ENCODE measurements around the gene SLC4A1AP. TPM values are rescaled to one million over a fixed set of nuclear protein-coding genes. Genes with fewer than 3 reads are reported as not detected.
A peak's percentile ranks its signal among the peaks of the same experiment; 100 is the strongest.

Gene SLC4A1AP
- total RNA-seq, 1 donor from 2014 or later: 20.9 TPM

DNA sequence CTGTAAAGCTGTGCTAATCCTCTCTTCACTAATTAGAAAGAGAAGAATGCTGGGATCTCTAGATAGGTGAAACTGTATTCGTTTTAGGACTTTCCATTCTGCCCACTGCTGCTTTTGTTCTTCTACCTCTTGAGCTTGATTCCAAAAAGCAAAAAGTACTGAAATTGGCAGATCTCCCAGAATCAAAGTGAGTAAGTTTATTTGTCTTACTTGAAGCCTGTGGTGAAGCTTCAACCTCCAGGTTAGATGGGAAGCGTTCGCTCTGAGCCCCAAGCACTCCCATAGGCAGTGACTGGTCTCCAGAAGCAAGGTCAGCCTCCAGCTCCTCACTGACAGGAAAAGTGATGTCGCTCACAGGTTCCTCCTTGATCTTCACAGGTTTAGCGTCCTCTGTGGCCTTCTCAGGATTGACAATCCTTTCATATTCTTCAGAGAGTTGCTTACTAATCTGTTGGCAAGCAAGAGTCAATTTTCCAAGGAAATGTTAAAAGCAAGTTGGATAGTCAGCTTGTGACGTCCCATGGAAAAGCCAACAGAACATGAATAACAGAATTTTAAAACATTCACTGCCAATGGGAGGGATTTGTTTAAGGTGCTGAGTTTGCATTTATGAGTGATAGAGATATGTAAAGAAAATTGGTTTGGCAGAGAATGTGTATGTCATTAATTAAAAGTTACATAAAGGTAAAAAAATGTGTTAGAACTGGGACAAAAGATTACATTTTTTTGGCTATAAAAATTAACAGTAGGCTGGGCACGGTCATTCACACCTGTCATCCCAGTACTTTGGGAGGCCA, 8.3 kb upstream of the SLC4A1AP start:
- H3K27me3 Mint-ChIP-seq (ENCODE audit: low read depth, unreplicated experiment): no peaks in the 10 kb centered on the region
- peaks cover 23% of the 10 kb centered on the region for H4K20me1 ChIP-seq (ENCODE audit: insufficient read depth, low read length)
- peak overlapping the region; percentile 34 for H3K4me2 ChIP-seq (ENCODE audit: low read length)
- no peak for FAIRE-seq
- no peak overlapping the region for H3K9ac ChIP-seq (ENCODE audit: low read length)
- peaks cover 22% of the 10 kb centered on the region for H3K4me1 Mint-ChIP-seq (ENCODE audit: low read depth, unreplicated experiment)
- no peaks in the 10 kb centered on the region for H3K9me3 Mint-ChIP-seq (ENCODE audit: unreplicated experiment)
- no peak overlapping the region for H3K4me3 Mint-ChIP-seq (ENCODE audit: unreplicated experiment)
- no peaks in the 10 kb centered on the region for H3K27me3 ChIP-seq (ENCODE audit: insufficient read depth, low read length)
- no peak overlapping the region for H3K4me3 ChIP-seq (ENCODE audit: insufficient read depth, low read depth, low read length)
- TF ChIP-seq, protein P1, sequence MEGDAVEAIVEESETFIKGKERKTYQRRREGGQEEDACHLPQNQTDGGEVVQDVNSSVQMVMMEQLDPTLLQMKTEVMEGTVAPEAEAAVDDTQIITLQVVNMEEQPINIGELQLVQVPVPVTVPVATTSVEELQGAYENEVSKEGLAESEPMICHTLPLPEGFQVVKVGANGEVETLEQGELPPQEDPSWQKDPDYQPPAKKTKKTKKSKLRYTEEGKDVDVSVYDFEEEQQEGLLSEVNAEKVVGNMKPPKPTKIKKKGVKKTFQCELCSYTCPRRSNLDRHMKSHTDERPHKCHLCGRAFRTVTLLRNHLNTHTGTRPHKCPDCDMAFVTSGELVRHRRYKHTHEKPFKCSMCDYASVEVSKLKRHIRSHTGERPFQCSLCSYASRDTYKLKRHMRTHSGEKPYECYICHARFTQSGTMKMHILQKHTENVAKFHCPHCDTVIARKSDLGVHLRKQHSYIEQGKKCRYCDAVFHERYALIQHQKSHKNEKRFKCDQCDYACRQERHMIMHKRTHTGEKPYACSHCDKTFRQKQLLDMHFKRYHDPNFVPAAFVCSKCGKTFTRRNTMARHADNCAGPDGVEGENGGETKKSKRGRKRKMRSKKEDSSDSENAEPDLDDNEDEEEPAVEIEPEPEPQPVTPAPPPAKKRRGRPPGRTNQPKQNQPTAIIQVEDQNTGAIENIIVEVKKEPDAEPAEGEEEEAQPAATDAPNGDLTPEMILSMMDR (IDR thresholded peaks at IDR 0.05; ENCODE audit: insufficient read depth, low read depth, low read length): peak; percentile 7
- no peak for TF ChIP-seq EZH2 (IDR thresholded peaks at IDR 0.05; ENCODE audit: insufficient read depth, low read length)
- H3K27ac Mint-ChIP-seq (ENCODE audit: unreplicated experiment): peak overlapping the region; percentile 61
- H3K27ac ChIP-seq (ENCODE audit: low read depth, low read length): peak overlapping the region; percentile 46
- H3K4me1 ChIP-seq (ENCODE audit: insufficient read depth, low read length): peaks cover 28% of the 10 kb centered on the region
- H3K36me3 Mint-ChIP-seq (ENCODE audit: low read depth, unreplicated experiment): peaks cover 7% of the 10 kb centered on the region
- no peak overlapping the region for H2AFZ ChIP-seq (ENCODE audit: low read depth, low read length)
- H3K79me2 ChIP-seq (ENCODE audit: insufficient read depth, low read length): peaks cover 8% of the 10 kb centered on the region
- H3K36me3 ChIP-seq (ENCODE audit: insufficient read depth, low read length): peaks cover 47% of the 10 kb centered on the region
- H3K9me3 ChIP-seq (ENCODE audit: insufficient read depth, low read depth, low read length): no peaks in the 10 kb centered on the region
- DNase-seq (ENCODE audit: low read depth): peak; percentile 95

- H3K4me3 ChIP-seq (ENCODE audit: insufficient read depth, low read depth, low read length): no peak overlapping the region
- no peak overlapping the region for H3K4me2 ChIP-seq (ENCODE audit: low read length)
- no peaks in the 10 kb centered on the region for H3K27me3 Mint-ChIP-seq (ENCODE audit: low read depth, unreplicated experiment)
- no peak overlapping the region for H3K9ac ChIP-seq (ENCODE audit: low read length)
- DNase-seq (ENCODE audit: low read depth) (no peak), FAIRE-seq (no peak)
- H2AFZ ChIP-seq (ENCODE audit: low read depth, low read length): no peak overlapping the region
- H3K9me3 ChIP-seq (ENCODE audit: insufficient read depth, low read depth, low read length): no peaks in the 10 kb centered on the region
- H3K36me3 Mint-ChIP-seq (ENCODE audit: low read depth, unreplicated experiment): peaks cover 3% of the 10 kb centered on the region
- H3K4me1 Mint-ChIP-seq (ENCODE audit: low read depth, unreplicated experiment): peaks cover 20% of the 10 kb centered on the region
- no peak overlapping the region for H3K27ac ChIP-seq (ENCODE audit: low read depth, low read length)
- H3K4me3 Mint-ChIP-seq (ENCODE audit: unreplicated experiment): no peak overlapping the region
- no peaks in the 10 kb centered on the region for H3K27me3 ChIP-seq (ENCODE audit: insufficient read depth, low read length)
- no peaks in the 10 kb centered on the region for H3K9me3 Mint-ChIP-seq (ENCODE audit: unreplicated experiment)
- TF ChIP-seq, protein P1 (IDR thresholded peaks at IDR 0.05; ENCODE audit: insufficient read depth, low read depth, low read length): no peak
- no peak for TF ChIP-seq EZH2 (IDR thresholded peaks at IDR 0.05; ENCODE audit: insufficient read depth, low read length)
- H3K27ac Mint-ChIP-seq (ENCODE audit: unreplicated experiment): no peak overlapping the region
- H3K4me1 ChIP-seq (ENCODE audit: insufficient read depth, low read length): peaks cover 20% of the 10 kb centered on the region
- peaks cover 60% of the 10 kb centered on the region for H3K79me2 ChIP-seq (ENCODE audit: insufficient read depth, low read length)
- peaks cover 28% of the 10 kb centered on the region for H3K36me3 ChIP-seq (ENCODE audit: insufficient read depth, low read length)
- H4K20me1 ChIP-seq (ENCODE audit: insufficient read depth, low read length): no peaks in the 10 kb centered on the region
These were observed 2.3 kb upstream of the SLC4A1AP start for GRCh38 chr2:27661371-27661770.

- Histone ChIP-seq H2AFZ (ENCODE audit: low read depth, low read length) (peak overlapping the region; percentile 97), H3K36me3 (ENCODE audit: insufficient read depth, low read length) (peaks cover 19% of the 10 kb centered on the region), H3K4me2 (ENCODE audit: low read length) (peak overlapping the region; percentile 86), H3K9me3 (ENCODE audit: insufficient read depth, low read depth, low read length) (no peaks in the 10 kb centered on the region), H3K4me3 (ENCODE audit: insufficient read depth, low read depth, low read length) (peak overlapping the region; percentile 80), H3K27me3 (ENCODE audit: insufficient read depth, low read length) (no peaks in the 10 kb centered on the region), H3K79me2 (ENCODE audit: insufficient read depth, low read length) (peaks cover 55% of the 10 kb centered on the region), H4K20me1 (ENCODE audit: insufficient read depth, low read length) (no peaks in the 10 kb centered on the region), H3K4me1 (ENCODE audit: insufficient read depth, low read length) (peaks cover 23% of the 10 kb centered on the region), H3K9ac (ENCODE audit: low read length) (peak overlapping the region; percentile 97), H3K27ac (ENCODE audit: low read depth, low read length) (peak overlapping the region; percentile 95)
- H3K4me1 Mint-ChIP-seq (ENCODE audit: low read depth, unreplicated experiment): peaks cover 21% of the 10 kb centered on the region
- no peak for DNase-seq (ENCODE audit: low read depth)
- H3K4me3 Mint-ChIP-seq (ENCODE audit: unreplicated experiment): peak overlapping the region; percentile 100
- FAIRE-seq: no peak
- no peaks in the 10 kb centered on the region for H3K9me3 Mint-ChIP-seq (ENCODE audit: unreplicated experiment)
- H3K36me3 Mint-ChIP-seq (ENCODE audit: low read depth, unreplicated experiment): no peaks in the 10 kb centered on the region
- TF ChIP-seq EZH2 (IDR thresholded peaks at IDR 0.05; ENCODE audit: insufficient read depth, low read length): no peak
- TF ChIP-seq, protein P1 (IDR thresholded peaks at IDR 0.05; ENCODE audit: insufficient read depth, low read depth, low read length): no peak
- H3K27ac Mint-ChIP-seq (ENCODE audit: unreplicated experiment): peak overlapping the region; percentile 99
- no peaks in the 10 kb centered on the region for H3K27me3 Mint-ChIP-seq (ENCODE audit: low read depth, unreplicated experiment)
These were observed 475 bp downstream of the SLC4A1AP start for GRCh38 chr2:27664154-27664574.

Data from astrocyte (in vitro differentiated cells and primary cell).